ENCODE measurements around the gene TGM3.
"Not testable (repeated sequence)": the region's sequence is repeated elsewhere in the genome, so short reads cannot be mapped to it uniquely, and the experiment has no call there.

TGM3 gene

GRCh38 chr20:2260250-2260649 is 35.6 kb upstream of the TGM3 start:
- no peak overlapping the region for H3K9ac ChIP-seq (ENCODE audit: low read depth in 1 of 2, low read length in 2 of 2)
- H3K27ac ChIP-seq (ENCODE audit: low read depth, low read length): no peak overlapping the region
- H3K4me1 ChIP-seq (ENCODE audit: control insufficient read depth in 1 of 2, insufficient read depth in 2 of 2, low read length in 2 of 2): peaks cover 0 to 11% of the 10 kb centered on the region in 2 donors
- no peaks in the 10 kb centered on the region for H3K27me3 ChIP-seq (ENCODE audit: control insufficient read depth in 1 of 2, insufficient read depth in 2 of 2, low read length in 2 of 2)
- H3K4me3 ChIP-seq (ENCODE audit: low read depth in 1 of 2, low read length in 2 of 2): no peak overlapping the region
- H3K36me3 ChIP-seq (ENCODE audit: control insufficient read depth in 1 of 2, insufficient read depth in 2 of 2, low read length in 2 of 2): no peaks in the 10 kb centered on the region
- no peaks in the 10 kb centered on the region for H3K9me3 ChIP-seq (ENCODE audit: control insufficient read depth in 1 of 2, low read length in 2 of 2)

- Histone ChIP-seq H3K9ac (ENCODE audit: low read depth in 1 of 2, low read length in 2 of 2) (no peak overlapping the region), H3K9me3 (ENCODE audit: control insufficient read depth in 1 of 2, low read length in 2 of 2) (no peaks in the 10 kb centered on the region), H3K27me3 (ENCODE audit: control insufficient read depth in 1 of 2, insufficient read depth in 2 of 2, low read length in 2 of 2) (no peaks in the 10 kb centered on the region), H3K4me3 (ENCODE audit: low read depth in 1 of 2, low read length in 2 of 2) (no peak overlapping the region), H3K27ac (ENCODE audit: low read depth, low read length) (no peak overlapping the region), H3K4me1 (ENCODE audit: control insufficient read depth in 1 of 2, insufficient read depth in 2 of 2, low read length in 2 of 2) (peaks cover 0 to 11% of the 10 kb centered on the region in 2 donors), H3K36me3 (ENCODE audit: control insufficient read depth in 1 of 2, insufficient read depth in 2 of 2, low read length in 2 of 2) (no peaks in the 10 kb centered on the region)
Measured at GRCh38 chr20:2261046-2261485, 34.7 kb upstream of the TGM3 start.

DNA sequence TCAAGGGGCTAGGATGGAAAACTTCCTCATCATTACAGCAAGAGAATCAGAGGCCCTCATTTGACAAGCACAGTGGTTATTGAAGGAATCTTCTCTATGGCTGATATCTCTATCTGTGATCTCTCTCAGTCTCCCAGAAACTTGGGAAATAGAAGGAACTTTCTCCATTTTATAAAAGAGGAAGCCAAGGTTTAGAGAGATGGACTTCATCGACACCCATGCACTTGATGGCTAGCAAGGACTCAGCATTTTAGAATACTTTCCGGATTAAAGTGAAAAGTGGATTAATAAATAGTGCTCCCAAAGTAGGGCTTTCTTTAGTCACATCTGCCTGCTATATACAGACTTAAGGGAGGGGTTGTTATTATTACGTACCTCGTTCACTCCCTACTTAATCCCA is 34.2 kb upstream of the TGM3 start:
- no peak overlapping the region for H3K9ac ChIP-seq (ENCODE audit: low read depth in 1 of 2, low read length in 2 of 2)
- no peaks in the 10 kb centered on the region for H3K9me3 ChIP-seq (ENCODE audit: control insufficient read depth in 1 of 2, low read length in 2 of 2)
- H3K36me3 ChIP-seq (ENCODE audit: control insufficient read depth in 1 of 2, insufficient read depth in 2 of 2, low read length in 2 of 2): no peaks in the 10 kb centered on the region
- no peaks in the 10 kb centered on the region for H3K27me3 ChIP-seq (ENCODE audit: control insufficient read depth in 1 of 2, insufficient read depth in 2 of 2, low read length in 2 of 2)
- no peak overlapping the region for H3K27ac ChIP-seq (ENCODE audit: low read depth, low read length)
- no peak overlapping the region for H3K4me3 ChIP-seq (ENCODE audit: low read depth in 1 of 2, low read length in 2 of 2)
- H3K4me1 ChIP-seq (ENCODE audit: control insufficient read depth in 1 of 2, insufficient read depth in 2 of 2, low read length in 2 of 2): peaks cover 0 to 11% of the 10 kb centered on the region in 2 donors

GRCh38 chr20:2264118-2264517 is 31.7 kb upstream of the TGM3 start:
- no peak overlapping the region for H3K9ac ChIP-seq (ENCODE audit: low read depth in 1 of 2, low read length in 2 of 2)
- no peak overlapping the region for H3K27ac ChIP-seq (ENCODE audit: low read depth, low read length)
- H3K36me3 ChIP-seq (ENCODE audit: control insufficient read depth in 1 of 2, insufficient read depth in 2 of 2, low read length in 2 of 2): no peaks in the 10 kb centered on the region
- H3K9me3 ChIP-seq (ENCODE audit: control insufficient read depth in 1 of 2, low read length in 2 of 2): no peaks in the 10 kb centered on the region
- peaks cover 0 to 11% of the 10 kb centered on the region in 2 donors for H3K4me1 ChIP-seq (ENCODE audit: control insufficient read depth in 1 of 2, insufficient read depth in 2 of 2, low read length in 2 of 2)
- H3K27me3 ChIP-seq (ENCODE audit: control insufficient read depth in 1 of 2, insufficient read depth in 2 of 2, low read length in 2 of 2): no peaks in the 10 kb centered on the region
- H3K4me3 ChIP-seq (ENCODE audit: low read depth in 1 of 2, low read length in 2 of 2): no peak overlapping the region

GRCh38 chr20:2264621-2265374 is 31.0 kb upstream of the TGM3 start:
- H3K9me3 ChIP-seq (ENCODE audit: control insufficient read depth in 1 of 2, low read length in 2 of 2); H3K4me3 ChIP-seq (ENCODE audit: low read depth in 1 of 2, low read length in 2 of 2); H3K27me3 ChIP-seq (ENCODE audit: control insufficient read depth in 1 of 2, insufficient read depth in 2 of 2, low read length in 2 of 2); H3K9ac ChIP-seq (ENCODE audit: low read depth in 1 of 2, low read length in 2 of 2); H3K36me3 ChIP-seq (ENCODE audit: control insufficient read depth in 1 of 2, insufficient read depth in 2 of 2, low read length in 2 of 2); H3K27ac ChIP-seq (ENCODE audit: low read depth, low read length): not testable (repeated sequence)
- H3K4me1 ChIP-seq (ENCODE audit: control insufficient read depth in 1 of 2, insufficient read depth in 2 of 2, low read length in 2 of 2): peaks cover 0 to 11% of the 10 kb centered on the region in 2 donors

GRCh38 chr20:2273634-2274302 is 22.0 kb upstream of the TGM3 start:
- no peak overlapping the region for H3K9ac ChIP-seq (ENCODE audit: low read depth in 1 of 2, low read length in 2 of 2)
- H3K9me3 ChIP-seq (ENCODE audit: control insufficient read depth in 1 of 2, low read length in 2 of 2): no peaks in the 10 kb centered on the region
- H3K27me3 ChIP-seq (ENCODE audit: control insufficient read depth in 1 of 2, insufficient read depth in 2 of 2, low read length in 2 of 2): peaks cover 0 to 7% of the 10 kb centered on the region in 2 donors
- no peaks in the 10 kb centered on the region for H3K36me3 ChIP-seq (ENCODE audit: control insufficient read depth in 1 of 2, insufficient read depth in 2 of 2, low read length in 2 of 2)
- no peaks in the 10 kb centered on the region for H3K4me1 ChIP-seq (ENCODE audit: control insufficient read depth in 1 of 2, insufficient read depth in 2 of 2, low read length in 2 of 2)
- no peak overlapping the region for H3K27ac ChIP-seq (ENCODE audit: low read depth, low read length)
- H3K4me3 ChIP-seq (ENCODE audit: low read depth in 1 of 2, low read length in 2 of 2): no peak overlapping the region

DNA sequence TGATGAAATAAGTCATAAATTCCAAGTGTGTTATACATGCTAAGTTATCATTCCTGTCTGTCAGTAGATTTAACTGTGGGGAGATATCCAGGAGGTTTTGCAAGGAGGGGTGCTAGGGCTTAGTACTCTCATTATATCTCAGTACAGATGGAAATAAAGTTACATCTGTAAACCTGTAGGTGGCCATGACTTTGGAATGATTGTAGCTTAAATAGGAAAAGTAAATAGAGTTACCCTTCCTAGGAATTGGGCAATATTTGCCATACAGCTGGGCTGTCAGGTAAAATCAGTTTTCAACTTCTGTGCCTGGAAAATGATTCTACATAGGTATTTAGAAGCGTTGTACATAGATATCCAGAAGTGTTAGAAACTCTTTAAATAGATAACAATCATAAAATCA is 19.8 kb upstream of the TGM3 start:
- Histone ChIP-seq H3K27me3 (ENCODE audit: control insufficient read depth in 1 of 2, insufficient read depth in 2 of 2, low read length in 2 of 2) (peaks cover 0 to 7% of the 10 kb centered on the region in 2 donors), H3K9ac (ENCODE audit: low read depth in 1 of 2, low read length in 2 of 2) (no peak overlapping the region), H3K9me3 (ENCODE audit: control insufficient read depth in 1 of 2, low read length in 2 of 2) (no peaks in the 10 kb centered on the region), H3K4me3 (ENCODE audit: low read depth in 1 of 2, low read length in 2 of 2) (no peak overlapping the region), H3K4me1 (ENCODE audit: control insufficient read depth in 1 of 2, insufficient read depth in 2 of 2, low read length in 2 of 2) (no peaks in the 10 kb centered on the region), H3K27ac (ENCODE audit: low read depth, low read length) (no peak overlapping the region), H3K36me3 (ENCODE audit: control insufficient read depth in 1 of 2, insufficient read depth in 2 of 2, low read length in 2 of 2) (no peaks in the 10 kb centered on the region)

DNA sequence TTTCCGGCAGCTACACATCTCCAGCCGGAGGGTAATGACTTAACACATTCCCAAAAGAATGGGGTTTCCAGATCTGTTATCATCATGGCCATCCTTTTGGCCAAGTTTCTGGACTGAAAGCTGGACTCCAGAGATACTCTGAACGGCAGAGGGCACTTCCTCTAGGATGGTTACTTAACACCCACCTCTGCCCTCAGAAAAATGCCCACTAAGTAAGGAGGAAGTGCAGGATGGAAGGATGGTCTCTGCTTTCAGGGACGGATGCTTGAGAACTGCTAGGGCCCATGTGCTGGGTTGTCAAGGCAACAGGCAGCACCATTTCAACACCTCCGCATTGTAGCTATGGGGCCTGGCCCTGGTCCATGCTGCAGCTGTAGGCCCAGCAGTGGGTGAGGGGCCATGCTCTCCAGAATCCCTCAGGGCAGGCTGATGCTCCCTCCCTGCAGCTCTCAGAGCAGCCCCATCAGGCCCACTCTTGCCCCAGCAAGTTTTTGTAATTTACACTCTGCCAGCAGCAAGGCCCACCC is 16.5 kb upstream of the TGM3 start:
- no peaks in the 10 kb centered on the region for H3K4me1 ChIP-seq (ENCODE audit: control insufficient read depth in 1 of 2, insufficient read depth in 2 of 2, low read length in 2 of 2)
- no peak overlapping the region for H3K4me3 ChIP-seq (ENCODE audit: low read depth in 1 of 2, low read length in 2 of 2)
- no peaks in the 10 kb centered on the region for H3K36me3 ChIP-seq (ENCODE audit: control insufficient read depth in 1 of 2, insufficient read depth in 2 of 2, low read length in 2 of 2)
- H3K27ac ChIP-seq (ENCODE audit: low read depth, low read length): no peak overlapping the region
- no peak overlapping the region for H3K9ac ChIP-seq (ENCODE audit: low read depth in 1 of 2, low read length in 2 of 2)
- no peaks in the 10 kb centered on the region for H3K9me3 ChIP-seq (ENCODE audit: control insufficient read depth in 1 of 2, low read length in 2 of 2)
- H3K27me3 ChIP-seq (ENCODE audit: control insufficient read depth in 1 of 2, insufficient read depth in 2 of 2, low read length in 2 of 2): peaks cover 0 to 7% of the 10 kb centered on the region in 2 donors

DNA sequence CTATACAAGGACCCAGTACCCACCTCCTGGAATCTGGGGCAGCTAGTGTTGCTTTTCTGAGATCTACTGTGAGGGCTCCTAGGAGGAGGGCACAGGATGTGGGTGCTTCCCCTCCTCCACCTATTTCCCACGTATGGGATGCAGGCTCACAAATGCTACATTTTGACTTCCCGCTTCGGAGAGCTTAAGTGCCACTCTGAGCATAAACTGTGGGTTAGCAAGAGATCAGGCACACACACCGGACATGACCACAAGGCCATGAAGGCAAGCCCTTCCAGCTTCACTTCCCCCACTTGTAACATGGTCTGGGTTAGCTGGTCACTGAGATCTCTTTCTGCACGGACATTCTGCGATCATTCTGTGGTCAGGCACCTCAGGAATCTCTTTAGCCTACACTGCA is 15.7 kb upstream of the TGM3 start:
- no peak overlapping the region for H3K9ac ChIP-seq (ENCODE audit: low read depth in 1 of 2, low read length in 2 of 2)
- no peaks in the 10 kb centered on the region for H3K9me3 ChIP-seq (ENCODE audit: control insufficient read depth in 1 of 2, low read length in 2 of 2)
- peaks cover 0 to 3% of the 10 kb centered on the region in 2 donors for H3K27me3 ChIP-seq (ENCODE audit: control insufficient read depth in 1 of 2, insufficient read depth in 2 of 2, low read length in 2 of 2)
- H3K4me1 ChIP-seq (ENCODE audit: control insufficient read depth in 1 of 2, insufficient read depth in 2 of 2, low read length in 2 of 2): no peaks in the 10 kb centered on the region
- H3K27ac ChIP-seq (ENCODE audit: low read depth, low read length): no peak overlapping the region
- no peak overlapping the region for H3K4me3 ChIP-seq (ENCODE audit: low read depth in 1 of 2, low read length in 2 of 2)
- H3K36me3 ChIP-seq (ENCODE audit: control insufficient read depth in 1 of 2, insufficient read depth in 2 of 2, low read length in 2 of 2): no peaks in the 10 kb centered on the region

DNA sequence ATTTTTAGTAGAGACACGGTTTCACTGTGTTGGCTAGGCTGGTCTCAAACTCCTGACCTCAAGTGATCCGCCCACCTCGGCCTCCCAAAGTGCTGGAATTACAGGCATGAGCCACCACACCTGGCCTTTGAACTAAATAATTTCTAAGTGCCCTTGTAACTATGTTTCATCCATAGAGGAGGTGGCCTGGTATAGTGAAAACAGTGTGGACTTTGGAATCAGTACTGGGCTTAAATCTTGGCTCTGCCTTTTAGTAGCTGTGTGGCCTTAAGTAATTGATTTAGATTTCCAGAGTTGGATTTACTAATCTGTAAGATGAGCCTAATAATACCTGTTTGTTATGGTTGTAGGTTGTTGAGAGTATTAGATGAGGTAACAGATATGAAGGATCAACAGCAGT is 14.2 kb upstream of the TGM3 start:
- no peaks in the 10 kb centered on the region for H3K27me3 ChIP-seq (ENCODE audit: control insufficient read depth in 1 of 2, insufficient read depth in 2 of 2, low read length in 2 of 2)
- H3K9ac ChIP-seq (ENCODE audit: low read depth in 1 of 2, low read length in 2 of 2): no peak overlapping the region
- no peak overlapping the region for H3K4me3 ChIP-seq (ENCODE audit: low read depth in 1 of 2, low read length in 2 of 2)
- H3K36me3 ChIP-seq (ENCODE audit: control insufficient read depth in 1 of 2, insufficient read depth in 2 of 2, low read length in 2 of 2): no peaks in the 10 kb centered on the region
- H3K9me3 ChIP-seq (ENCODE audit: control insufficient read depth in 1 of 2, low read length in 2 of 2): no peaks in the 10 kb centered on the region
- no peaks in the 10 kb centered on the region for H3K4me1 ChIP-seq (ENCODE audit: control insufficient read depth in 1 of 2, insufficient read depth in 2 of 2, low read length in 2 of 2)
- H3K27ac ChIP-seq (ENCODE audit: low read depth, low read length): no peak overlapping the region
